ENCODE results near the gene TBK1. TPM values are rescaled to one million over a fixed set of nuclear protein-coding genes. Genes with fewer than 3 reads are reported as not detected.

TBK1 gene
- total RNA-seq, 1 donor: 36.2 TPM

DNA sequence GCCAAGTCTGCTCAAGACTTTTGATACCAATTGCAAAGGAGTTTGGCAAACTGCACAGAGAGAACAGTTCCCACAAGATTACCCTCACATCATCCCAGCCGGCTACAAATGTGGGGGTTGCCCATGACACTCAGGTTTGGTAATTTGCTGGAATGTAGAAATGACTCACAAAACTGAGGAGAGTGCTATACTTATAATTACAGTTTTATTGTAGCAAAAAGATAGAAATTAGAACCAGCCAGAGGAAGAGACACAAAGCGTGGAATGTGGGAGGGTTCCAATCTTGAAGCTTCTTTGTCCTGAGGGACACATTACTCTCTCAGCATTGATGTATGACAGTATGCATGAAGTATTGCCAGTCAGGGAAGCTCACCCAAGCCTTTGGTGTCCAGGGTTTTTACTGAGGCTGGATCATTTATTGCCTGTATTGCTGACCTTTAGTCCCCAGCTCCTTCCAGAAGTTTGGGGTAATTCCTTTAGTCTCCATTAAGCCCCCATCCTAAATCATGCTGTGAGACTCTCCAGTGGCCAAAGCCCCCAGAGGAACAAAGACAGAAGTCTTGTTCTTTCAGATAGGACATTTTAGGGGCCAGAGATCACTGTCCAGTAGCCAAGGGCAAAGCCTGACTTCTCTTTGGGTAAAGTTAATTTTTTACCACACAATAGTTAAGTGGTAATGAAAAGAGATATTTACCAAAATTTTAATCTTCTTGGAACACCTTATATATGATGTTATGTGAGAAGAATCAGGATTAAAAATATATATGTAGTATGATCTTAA, 9.9 kb downstream of the TBK1 start:
- Histone ChIP-seq H3K27ac (ENCODE audit: low read depth, low read length) (peak overlapping the region; percentile 93), H3K36me3 (ENCODE audit: insufficient read depth, low read length) (peaks cover 37% of the 10 kb centered on the region)

DNA sequence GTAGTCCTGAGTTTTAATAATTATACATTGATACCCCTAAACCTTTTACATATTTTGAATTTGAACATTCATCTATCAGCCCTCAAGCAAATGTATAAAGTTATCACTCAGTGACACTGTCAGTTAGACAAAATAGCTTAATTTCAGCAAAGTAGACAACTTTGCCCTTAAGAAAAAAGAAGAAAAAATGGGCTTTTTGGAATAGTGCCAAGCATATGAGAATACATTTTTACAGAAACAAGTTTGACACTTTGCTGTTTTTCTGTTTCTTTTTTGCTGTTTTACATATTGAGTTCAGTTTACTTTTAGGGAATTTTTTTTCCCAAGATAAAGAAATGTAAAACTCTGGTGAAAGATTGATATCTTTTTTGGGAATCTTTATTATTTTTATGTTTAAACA, 14.3 kb downstream of the TBK1 start:
- no peak overlapping the region for H3K4me3 ChIP-seq (ENCODE audit: insufficient read depth, low read length)
- no peak for DNase-seq (ENCODE audit: insufficient read length, low spot score, missing footprints)
- TF ChIP-seq, protein P1, sequence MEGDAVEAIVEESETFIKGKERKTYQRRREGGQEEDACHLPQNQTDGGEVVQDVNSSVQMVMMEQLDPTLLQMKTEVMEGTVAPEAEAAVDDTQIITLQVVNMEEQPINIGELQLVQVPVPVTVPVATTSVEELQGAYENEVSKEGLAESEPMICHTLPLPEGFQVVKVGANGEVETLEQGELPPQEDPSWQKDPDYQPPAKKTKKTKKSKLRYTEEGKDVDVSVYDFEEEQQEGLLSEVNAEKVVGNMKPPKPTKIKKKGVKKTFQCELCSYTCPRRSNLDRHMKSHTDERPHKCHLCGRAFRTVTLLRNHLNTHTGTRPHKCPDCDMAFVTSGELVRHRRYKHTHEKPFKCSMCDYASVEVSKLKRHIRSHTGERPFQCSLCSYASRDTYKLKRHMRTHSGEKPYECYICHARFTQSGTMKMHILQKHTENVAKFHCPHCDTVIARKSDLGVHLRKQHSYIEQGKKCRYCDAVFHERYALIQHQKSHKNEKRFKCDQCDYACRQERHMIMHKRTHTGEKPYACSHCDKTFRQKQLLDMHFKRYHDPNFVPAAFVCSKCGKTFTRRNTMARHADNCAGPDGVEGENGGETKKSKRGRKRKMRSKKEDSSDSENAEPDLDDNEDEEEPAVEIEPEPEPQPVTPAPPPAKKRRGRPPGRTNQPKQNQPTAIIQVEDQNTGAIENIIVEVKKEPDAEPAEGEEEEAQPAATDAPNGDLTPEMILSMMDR (IDR thresholded peaks at IDR 0.05; ENCODE audit: extremely low read depth, low read depth, low read length): no peak
- H3K36me3 ChIP-seq (ENCODE audit: insufficient read depth, low read length): peaks cover 67% of the 10 kb centered on the region
- no peak overlapping the region for H3K4me2 ChIP-seq (ENCODE audit: insufficient read depth, low read length)
- no peaks in the 10 kb centered on the region for H3K9me3 ChIP-seq (ENCODE audit: low read depth, low read length)
- peaks cover 23% of the 10 kb centered on the region for H3K4me1 ChIP-seq (ENCODE audit: insufficient read depth, low read length)
- peaks cover 8% of the 10 kb centered on the region for H4K20me1 ChIP-seq (ENCODE audit: insufficient read depth, low read length)
- H3K27me3 ChIP-seq (ENCODE audit: insufficient read depth, low read length): no peaks in the 10 kb centered on the region
- no peak overlapping the region for H2AFZ ChIP-seq (ENCODE audit: low read length)
- H3K27ac ChIP-seq (ENCODE audit: low read depth, low read length): no peak overlapping the region
- H3K79me2 ChIP-seq (ENCODE audit: insufficient read depth, low read length): peaks cover 10% of the 10 kb centered on the region

More for the DNA sequence above, 9.9 kb downstream of the TBK1 start:
- Histone ChIP-seq H3K79me2 (ENCODE audit: insufficient read depth, low read length) (peaks cover 36% of the 10 kb centered on the region), H3K4me1 (ENCODE audit: insufficient read depth, low read length) (peaks cover 49% of the 10 kb centered on the region), H3K4me2 (ENCODE audit: insufficient read depth, low read length) (peak overlapping the region; percentile 25), H3K4me3 (ENCODE audit: insufficient read depth, low read length) (no peak overlapping the region), H4K20me1 (ENCODE audit: insufficient read depth, low read length) (peaks cover 4% of the 10 kb centered on the region), H3K27me3 (ENCODE audit: insufficient read depth, low read length) (no peaks in the 10 kb centered on the region), H2AFZ (ENCODE audit: low read length) (no peak overlapping the region), H3K9me3 (ENCODE audit: low read depth, low read length) (no peaks in the 10 kb centered on the region)
- TF ChIP-seq, protein P1 (IDR thresholded peaks at IDR 0.05; ENCODE audit: extremely low read depth, low read depth, low read length): no peak
- DNase-seq (ENCODE audit: insufficient read length, low spot score, missing footprints): no peak

DNA sequence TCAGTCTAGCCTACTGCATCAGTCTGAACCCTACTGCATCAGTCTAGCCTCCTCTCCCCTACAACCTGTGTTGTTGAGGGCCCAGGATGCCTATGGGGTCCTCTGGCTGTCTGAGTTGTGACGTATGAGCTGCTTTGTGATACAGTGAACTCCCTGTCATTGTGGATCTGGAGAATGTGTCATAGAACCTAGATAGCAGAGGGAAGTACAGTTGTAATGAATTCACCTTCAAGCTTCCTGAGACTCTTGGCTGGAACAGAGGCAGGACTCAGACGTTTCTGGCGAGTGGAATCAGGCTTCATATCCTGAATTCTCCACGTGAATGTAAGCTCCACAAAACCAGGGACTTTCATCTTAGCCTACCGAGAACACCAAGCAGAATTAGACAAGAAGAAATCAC, 17.0 kb downstream of the TBK1 start:
- Histone ChIP-seq H4K20me1 (ENCODE audit: insufficient read depth, low read length) (peaks cover 6% of the 10 kb centered on the region), H3K36me3 (ENCODE audit: insufficient read depth, low read length) (peaks cover 72% of the 10 kb centered on the region), H3K9me3 (ENCODE audit: low read depth, low read length) (no peaks in the 10 kb centered on the region), H3K4me1 (ENCODE audit: insufficient read depth, low read length) (no peaks in the 10 kb centered on the region), H2AFZ (ENCODE audit: low read length) (no peak overlapping the region), H3K4me3 (ENCODE audit: insufficient read depth, low read length) (no peak overlapping the region), H3K79me2 (ENCODE audit: insufficient read depth, low read length) (peaks cover 23% of the 10 kb centered on the region), H3K27me3 (ENCODE audit: insufficient read depth, low read length) (no peaks in the 10 kb centered on the region), H3K27ac (ENCODE audit: low read depth, low read length) (no peak overlapping the region), H3K4me2 (ENCODE audit: insufficient read depth, low read length) (no peak overlapping the region)
- TF ChIP-seq, protein P1 (IDR thresholded peaks at IDR 0.05; ENCODE audit: extremely low read depth, low read depth, low read length): no peak
- no peak for DNase-seq (ENCODE audit: insufficient read length, low spot score, missing footprints)

DNA sequence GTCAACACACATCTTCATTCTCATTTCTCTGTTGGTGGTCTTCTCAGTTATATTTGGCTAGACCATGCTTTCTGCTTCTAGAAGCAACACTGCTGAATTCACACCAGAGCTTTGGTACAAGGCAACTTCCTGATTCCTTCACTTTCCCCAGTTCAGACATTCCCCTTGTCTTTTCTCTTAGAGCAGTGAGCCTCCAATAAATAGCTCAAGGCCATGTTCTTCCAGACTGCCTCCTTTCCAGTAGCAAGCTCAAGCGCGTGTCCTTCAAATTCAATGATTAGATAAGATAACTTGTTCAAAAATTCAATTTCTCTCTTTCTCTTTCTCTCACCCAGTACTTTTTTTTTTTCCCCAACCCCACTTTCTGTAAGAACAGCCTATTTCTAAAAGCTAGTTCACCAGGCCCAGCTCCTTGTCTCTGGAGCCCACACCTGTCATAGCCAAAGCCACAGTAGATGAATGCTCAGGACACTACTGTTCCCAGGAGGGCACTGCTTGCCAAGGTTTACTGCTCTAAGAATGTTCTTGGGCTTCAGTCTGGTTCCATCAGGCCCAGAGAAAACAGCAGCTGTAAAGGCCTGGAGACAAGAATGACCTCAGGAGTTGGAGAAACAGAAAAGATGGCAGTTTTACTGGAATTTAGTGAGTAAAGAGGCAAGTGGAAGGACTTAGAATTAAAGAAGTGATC, 17.7 kb downstream of the TBK1 start:
- DNase-seq (ENCODE audit: insufficient read length, low spot score, missing footprints): no peak
- H3K79me2 ChIP-seq (ENCODE audit: insufficient read depth, low read length): peaks cover 28% of the 10 kb centered on the region
- H4K20me1 ChIP-seq (ENCODE audit: insufficient read depth, low read length): peaks cover 6% of the 10 kb centered on the region
- H3K9me3 ChIP-seq (ENCODE audit: low read depth, low read length): no peaks in the 10 kb centered on the region
- TF ChIP-seq, protein P1 (IDR thresholded peaks at IDR 0.05; ENCODE audit: extremely low read depth, low read depth, low read length): no peak
- H2AFZ ChIP-seq (ENCODE audit: low read length): no peak overlapping the region
- no peaks in the 10 kb centered on the region for H3K27me3 ChIP-seq (ENCODE audit: insufficient read depth, low read length)
- H3K4me3 ChIP-seq (ENCODE audit: insufficient read depth, low read length): no peak overlapping the region
- no peak overlapping the region for H3K27ac ChIP-seq (ENCODE audit: low read depth, low read length)
- peaks cover 72% of the 10 kb centered on the region for H3K36me3 ChIP-seq (ENCODE audit: insufficient read depth, low read length)
- H3K4me1 ChIP-seq (ENCODE audit: insufficient read depth, low read length): no peaks in the 10 kb centered on the region
- no peak overlapping the region for H3K4me2 ChIP-seq (ENCODE audit: insufficient read depth, low read length)

Data from osteoblast (primary cell).